GM23248 (cell line): Measurements from ENCODE around the gene ITGB2.

Source experiments
- EZH2 ChIP-seq: fragments of 200-600 bp; sonication (generic); IDR thresholded peaks from 2 replicates; pipeline ENCODE4 v1.6.1; 2018; ENCODE audit warnings: antibody characterized with exemption, mild to moderate bottlenecking; ENCODE audit not compliant: insufficient read depth, poor library complexity, severe bottlenecking
- EZH2phosphoT487 ChIP-seq: fragments of 200-600 bp; sonication (generic); IDR thresholded peaks from 2 replicates; pipeline ENCODE4 v1.6.1; 2018; ENCODE audit warnings: antibody characterized with exemption, moderate library complexity, mild to moderate bottlenecking, low read depth; ENCODE audit not compliant: insufficient read depth

- TF ChIP-seq EZH2phosphoT487 (no peak), EZH2 (no peak)
Observed at GRCh38 chr21:44939532-44940115, 18.9 kb upstream of the ITGB2 start, which contains the start of gene SLX9.
